OCI-LY7 (cell line): ENCODE results near the gene TLE4.

ENCODE experiments used
- EZH2phosphoT487 ChIP-seq: fragments of 200-600 bp; sonication (generic); IDR thresholded peaks from 2 replicates; pipeline ENCODE4 v1.6.1; 2018; ENCODE audit warnings: low read depth, borderline replicate concordance, mild to moderate bottlenecking, mixed run types, antibody characterized with exemption, low read length, moderate library complexity, mixed read lengths
- TF ChIP-seq, protein P1 (sequence below): fragments of 200-600 bp; sonication (generic); conservative IDR thresholded peaks from 2 replicates; pipeline ENCODE4 v1.5.1; 2014; ENCODE audit warnings: mild to moderate bottlenecking, antibody characterized with exemption, low read length, moderate library complexity, mixed read lengths

DNA sequence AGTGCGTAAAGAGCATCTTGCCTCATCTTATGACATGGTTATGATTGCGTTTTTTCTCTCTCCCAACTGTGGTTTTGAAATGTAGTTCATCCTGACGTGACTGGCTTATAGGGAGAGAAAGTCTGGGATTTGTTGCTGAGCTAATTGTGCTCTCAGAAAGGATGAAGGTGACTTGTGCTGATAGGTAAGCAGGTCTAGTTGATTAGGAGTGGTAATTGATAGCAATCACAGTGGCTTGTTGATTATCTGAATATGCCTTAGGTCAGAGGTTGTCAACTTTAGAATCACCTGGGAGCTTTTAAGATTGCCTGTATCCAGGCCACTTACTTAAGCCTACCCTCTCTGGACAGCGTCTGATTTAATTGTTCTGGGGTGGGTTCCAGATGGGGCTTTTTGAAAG is 117.8 kb downstream of the TLE4 start:
- TF ChIP-seq, protein P1, sequence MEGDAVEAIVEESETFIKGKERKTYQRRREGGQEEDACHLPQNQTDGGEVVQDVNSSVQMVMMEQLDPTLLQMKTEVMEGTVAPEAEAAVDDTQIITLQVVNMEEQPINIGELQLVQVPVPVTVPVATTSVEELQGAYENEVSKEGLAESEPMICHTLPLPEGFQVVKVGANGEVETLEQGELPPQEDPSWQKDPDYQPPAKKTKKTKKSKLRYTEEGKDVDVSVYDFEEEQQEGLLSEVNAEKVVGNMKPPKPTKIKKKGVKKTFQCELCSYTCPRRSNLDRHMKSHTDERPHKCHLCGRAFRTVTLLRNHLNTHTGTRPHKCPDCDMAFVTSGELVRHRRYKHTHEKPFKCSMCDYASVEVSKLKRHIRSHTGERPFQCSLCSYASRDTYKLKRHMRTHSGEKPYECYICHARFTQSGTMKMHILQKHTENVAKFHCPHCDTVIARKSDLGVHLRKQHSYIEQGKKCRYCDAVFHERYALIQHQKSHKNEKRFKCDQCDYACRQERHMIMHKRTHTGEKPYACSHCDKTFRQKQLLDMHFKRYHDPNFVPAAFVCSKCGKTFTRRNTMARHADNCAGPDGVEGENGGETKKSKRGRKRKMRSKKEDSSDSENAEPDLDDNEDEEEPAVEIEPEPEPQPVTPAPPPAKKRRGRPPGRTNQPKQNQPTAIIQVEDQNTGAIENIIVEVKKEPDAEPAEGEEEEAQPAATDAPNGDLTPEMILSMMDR, result no peak
- no peak for TF ChIP-seq EZH2phosphoT487
